OCI-LY1 (cell line): ENCODE data around the gene GULP1.

ENCODE experiments used
- H2AFZ ChIP-seq: fragments of 200-600 bp; sonication (generic), shearing (Covaris generic); 2 replicates; pipeline ENCODE4 v1.6.0; 2014; ENCODE audit warnings: antibody characterized with exemption, mild to moderate bottlenecking, low read length
- H3F3A ChIP-seq: fragments of 200-600 bp; sonication (generic), shearing (Covaris generic); 2 replicates; pipeline ENCODE4 v1.6.0; 2014; ENCODE audit warnings: mild to moderate bottlenecking, antibody characterized with exemption, low read length, moderate library complexity; ENCODE audit not compliant: insufficient read depth
- H3K27ac ChIP-seq: fragments of 200-600 bp; sonication (generic); 2 replicates; pipeline ENCODE4 v1.5.1; 2014; ENCODE audit warnings: low read length, mixed run types, mild to moderate bottlenecking, low read depth; ENCODE audit not compliant: poor library complexity, severe bottlenecking
- H3K27me3 ChIP-seq: fragments of 200-600 bp; sonication (generic); 2 replicates; pipeline ENCODE4 v1.6.0; 2014; ENCODE audit warnings: antibody characterized with exemption, mild to moderate bottlenecking, low read length, moderate library complexity; ENCODE audit not compliant: insufficient read depth
- H3K36me3 ChIP-seq: fragments of 200-600 bp; sonication (generic); 2 replicates; pipeline ENCODE4 v1.6.1; 2014; ENCODE audit warnings: mild to moderate bottlenecking, antibody characterized with exemption, low read length, moderate library complexity, mixed read lengths; ENCODE audit not compliant: insufficient read depth
- H3K4me1 ChIP-seq: fragments of 200-600 bp; sonication (generic); 2 replicates; pipeline ENCODE4 v1.5.1; 2014; ENCODE audit warnings: mild to moderate bottlenecking, low read length, moderate library complexity; ENCODE audit not compliant: insufficient read depth, severe bottlenecking
- H3K4me2 ChIP-seq: fragments of 200-600 bp; sonication (generic), shearing (Covaris generic); 2 replicates; pipeline ENCODE4 v1.6.1; 2014; ENCODE audit warnings: low read length
- H3K4me3 ChIP-seq: fragments of 200-600 bp; sonication (generic); 2 replicates; pipeline ENCODE4 v1.5.1; 2014; ENCODE audit warnings: low read length, low read depth, mild to moderate bottlenecking, mixed read lengths; ENCODE audit not compliant: poor library complexity, severe bottlenecking
- H3K79me2 ChIP-seq: fragments of 200-600 bp; shearing (Covaris generic); 2 replicates; pipeline ENCODE4 v1.6.1; 2016; ENCODE audit warnings: mixed run types, low read length, mixed read lengths; ENCODE audit not compliant: insufficient read depth
- H3K9ac ChIP-seq: fragments of 200-600 bp; sonication (generic), shearing (Covaris generic); 2 replicates; pipeline ENCODE4 v1.6.1; 2014; ENCODE audit warnings: mild to moderate bottlenecking, low read length, mixed read lengths
- H3K9me2 ChIP-seq: fragments of 200-600 bp; sonication (generic), shearing (Covaris generic); 2 replicates; pipeline ENCODE4 v1.6.1; 2014; ENCODE audit warnings: low read depth, mild to moderate bottlenecking, low read length, mixed read lengths
- H3K9me3 ChIP-seq: fragments of 200-600 bp; shearing (Covaris generic); 2 replicates; pipeline ENCODE4 v1.6.1; 2014; ENCODE audit warnings: low read length, mixed read lengths
- H4K20me1 ChIP-seq: fragments of 200-600 bp; sonication (generic), shearing (Covaris generic); 2 replicates; pipeline ENCODE4 v1.6.0; 2016; ENCODE audit warnings: mild to moderate bottlenecking, low read length; ENCODE audit not compliant: insufficient read depth
- EZH2 ChIP-seq: fragments of 200-600 bp; sonication (generic), shearing (Covaris generic); IDR thresholded peaks from 2 replicates; pipeline ENCODE4 v1.8.0; 2017; ENCODE audit warnings: borderline replicate concordance, mixed run types, mild to moderate bottlenecking, antibody characterized with exemption, low read length, moderate library complexity, mixed read lengths
- TF ChIP-seq, protein P1 (sequence below): fragments of 200-600 bp; sonication (generic), shearing (Covaris generic); IDR thresholded peaks from 2 replicates; pipeline ENCODE4 v1.5.1; 2017; ENCODE audit warnings: mild to moderate bottlenecking, antibody characterized with exemption, low read length, moderate library complexity, mixed read lengths

GULP1 gene

DNA sequence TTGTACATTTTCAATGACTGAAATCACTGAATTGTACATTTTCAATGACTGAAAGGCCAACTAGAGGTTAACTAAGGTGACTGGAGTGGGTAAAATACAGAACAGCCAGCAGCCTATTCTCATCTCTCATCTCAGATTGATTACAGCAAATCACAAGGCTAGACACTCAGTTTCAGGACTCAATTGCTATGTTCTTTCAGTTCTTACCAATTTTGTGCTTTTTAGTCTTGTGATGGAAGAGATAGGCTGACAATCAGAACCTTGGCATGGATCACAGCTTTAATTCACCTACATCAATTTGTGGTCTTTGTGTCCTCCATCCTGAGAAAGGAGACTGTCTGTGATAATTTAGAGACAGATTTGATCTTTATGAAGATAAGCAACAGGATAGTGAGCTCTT is 124.7 kb downstream of the GULP1 start:
- H3K4me3 ChIP-seq, result no peak overlapping the region
- no peaks in the 10 kb centered on the region for H3K9me2 ChIP-seq
- no peaks in the 10 kb centered on the region for H3F3A ChIP-seq
- H4K20me1 ChIP-seq, result no peaks in the 10 kb centered on the region
- H3K27ac ChIP-seq, result no peak overlapping the region
- no peaks in the 10 kb centered on the region for H3K36me3 ChIP-seq
- no peaks in the 10 kb centered on the region for H3K27me3 ChIP-seq
- no peak overlapping the region for H2AFZ ChIP-seq
- H3K9ac ChIP-seq, result no peak overlapping the region
- no peaks in the 10 kb centered on the region for H3K79me2 ChIP-seq
- no peaks in the 10 kb centered on the region for H3K4me1 ChIP-seq
- TF ChIP-seq EZH2, result no peak
- TF ChIP-seq, protein P1, sequence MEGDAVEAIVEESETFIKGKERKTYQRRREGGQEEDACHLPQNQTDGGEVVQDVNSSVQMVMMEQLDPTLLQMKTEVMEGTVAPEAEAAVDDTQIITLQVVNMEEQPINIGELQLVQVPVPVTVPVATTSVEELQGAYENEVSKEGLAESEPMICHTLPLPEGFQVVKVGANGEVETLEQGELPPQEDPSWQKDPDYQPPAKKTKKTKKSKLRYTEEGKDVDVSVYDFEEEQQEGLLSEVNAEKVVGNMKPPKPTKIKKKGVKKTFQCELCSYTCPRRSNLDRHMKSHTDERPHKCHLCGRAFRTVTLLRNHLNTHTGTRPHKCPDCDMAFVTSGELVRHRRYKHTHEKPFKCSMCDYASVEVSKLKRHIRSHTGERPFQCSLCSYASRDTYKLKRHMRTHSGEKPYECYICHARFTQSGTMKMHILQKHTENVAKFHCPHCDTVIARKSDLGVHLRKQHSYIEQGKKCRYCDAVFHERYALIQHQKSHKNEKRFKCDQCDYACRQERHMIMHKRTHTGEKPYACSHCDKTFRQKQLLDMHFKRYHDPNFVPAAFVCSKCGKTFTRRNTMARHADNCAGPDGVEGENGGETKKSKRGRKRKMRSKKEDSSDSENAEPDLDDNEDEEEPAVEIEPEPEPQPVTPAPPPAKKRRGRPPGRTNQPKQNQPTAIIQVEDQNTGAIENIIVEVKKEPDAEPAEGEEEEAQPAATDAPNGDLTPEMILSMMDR, result no peak
- H3K9me3 ChIP-seq, result no peaks in the 10 kb centered on the region
- no peak overlapping the region for H3K4me2 ChIP-seq

DNA sequence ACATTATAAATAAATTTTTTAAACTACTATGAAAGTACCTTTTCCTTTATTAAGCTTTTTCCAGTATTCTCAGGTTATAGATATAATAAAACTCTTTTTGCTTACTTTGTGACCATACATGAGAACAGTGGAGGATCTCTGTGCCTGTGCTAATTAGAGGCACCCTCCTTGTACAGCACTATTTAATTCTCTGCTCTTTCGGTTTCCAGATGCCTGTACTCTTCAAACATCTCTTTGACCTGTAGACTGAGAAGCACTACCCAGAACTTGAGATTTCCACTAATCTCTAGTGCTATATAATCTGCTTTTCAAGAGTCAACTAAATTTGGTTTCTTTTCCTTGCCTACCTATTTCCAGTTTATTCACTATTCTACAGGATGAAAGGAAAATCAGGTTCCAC is 131.1 kb downstream of the GULP1 start:
- Histone ChIP-seq H3K4me2 (no peak overlapping the region), H4K20me1 (no peaks in the 10 kb centered on the region), H3F3A (no peaks in the 10 kb centered on the region), H3K27me3 (no peaks in the 10 kb centered on the region), H3K27ac (no peak overlapping the region), H3K4me1 (no peaks in the 10 kb centered on the region), H2AFZ (no peak overlapping the region), H3K9me3 (no peaks in the 10 kb centered on the region), H3K36me3 (no peaks in the 10 kb centered on the region), H3K4me3 (no peak overlapping the region), H3K9me2 (no peaks in the 10 kb centered on the region), H3K9ac (no peak overlapping the region), H3K79me2 (no peaks in the 10 kb centered on the region)
- TF ChIP-seq, protein P1, result no peak
- no peak for TF ChIP-seq EZH2

DNA sequence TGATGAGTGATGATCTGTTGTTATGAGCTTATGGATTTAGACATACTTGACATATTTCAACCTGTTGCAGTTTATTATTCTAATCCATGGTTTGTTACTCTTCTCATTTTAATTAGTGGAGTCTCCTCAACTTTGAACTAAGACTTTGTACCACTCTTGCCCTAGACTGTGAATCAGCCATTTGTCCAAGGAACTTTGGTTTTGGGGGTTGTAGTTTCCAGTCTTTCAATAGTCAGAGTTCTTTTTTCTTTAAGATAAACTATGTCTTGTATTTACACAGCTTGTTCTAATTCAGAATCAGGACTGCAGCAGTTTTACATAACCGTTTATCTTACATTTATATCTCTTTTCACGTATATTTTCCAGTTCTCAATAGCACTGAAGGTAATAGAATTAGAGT is 133.6 kb downstream of the GULP1 start:
- no peaks in the 10 kb centered on the region for H3K27me3 ChIP-seq
- no peaks in the 10 kb centered on the region for H3K79me2 ChIP-seq
- no peak overlapping the region for H3K27ac ChIP-seq
- H3F3A ChIP-seq, result no peaks in the 10 kb centered on the region
- no peak overlapping the region for H2AFZ ChIP-seq
- no peak overlapping the region for H3K9ac ChIP-seq
- H3K36me3 ChIP-seq, result no peaks in the 10 kb centered on the region
- H3K4me2 ChIP-seq, result no peak overlapping the region
- no peak for TF ChIP-seq EZH2
- TF ChIP-seq, protein P1, result no peak
- H3K4me1 ChIP-seq, result no peaks in the 10 kb centered on the region
- H3K4me3 ChIP-seq, result no peak overlapping the region
- no peaks in the 10 kb centered on the region for H3K9me3 ChIP-seq
- H4K20me1 ChIP-seq, result no peaks in the 10 kb centered on the region
- H3K9me2 ChIP-seq, result no peaks in the 10 kb centered on the region
